ENCODE measurements around the gene RAD23A.

DNA sequence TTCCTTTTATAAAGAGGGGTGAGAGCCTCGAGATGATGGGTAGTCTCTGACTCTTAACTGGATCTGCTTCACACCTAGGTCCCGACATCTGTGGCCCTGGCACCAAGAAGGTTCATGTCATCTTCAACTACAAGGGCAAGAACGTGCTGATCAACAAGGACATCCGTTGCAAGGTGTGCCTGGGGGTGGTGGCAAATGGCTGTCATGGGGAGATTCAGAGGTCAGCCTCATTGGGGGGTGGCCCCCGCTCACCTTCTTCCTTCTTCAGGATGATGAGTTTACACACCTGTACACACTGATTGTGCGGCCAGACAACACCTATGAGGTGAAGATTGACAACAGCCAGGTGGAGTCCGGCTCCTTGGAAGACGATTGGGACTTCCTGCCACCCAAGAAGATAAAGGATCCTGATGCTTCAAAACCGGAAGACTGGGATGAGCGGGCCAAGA lies 5.7 kb upstream of the RAD23A start:
- TF ChIP-seq, protein P1, sequence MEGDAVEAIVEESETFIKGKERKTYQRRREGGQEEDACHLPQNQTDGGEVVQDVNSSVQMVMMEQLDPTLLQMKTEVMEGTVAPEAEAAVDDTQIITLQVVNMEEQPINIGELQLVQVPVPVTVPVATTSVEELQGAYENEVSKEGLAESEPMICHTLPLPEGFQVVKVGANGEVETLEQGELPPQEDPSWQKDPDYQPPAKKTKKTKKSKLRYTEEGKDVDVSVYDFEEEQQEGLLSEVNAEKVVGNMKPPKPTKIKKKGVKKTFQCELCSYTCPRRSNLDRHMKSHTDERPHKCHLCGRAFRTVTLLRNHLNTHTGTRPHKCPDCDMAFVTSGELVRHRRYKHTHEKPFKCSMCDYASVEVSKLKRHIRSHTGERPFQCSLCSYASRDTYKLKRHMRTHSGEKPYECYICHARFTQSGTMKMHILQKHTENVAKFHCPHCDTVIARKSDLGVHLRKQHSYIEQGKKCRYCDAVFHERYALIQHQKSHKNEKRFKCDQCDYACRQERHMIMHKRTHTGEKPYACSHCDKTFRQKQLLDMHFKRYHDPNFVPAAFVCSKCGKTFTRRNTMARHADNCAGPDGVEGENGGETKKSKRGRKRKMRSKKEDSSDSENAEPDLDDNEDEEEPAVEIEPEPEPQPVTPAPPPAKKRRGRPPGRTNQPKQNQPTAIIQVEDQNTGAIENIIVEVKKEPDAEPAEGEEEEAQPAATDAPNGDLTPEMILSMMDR (IDR thresholded peaks at IDR 0.05) = no peak
- no peak for TF ChIP-seq POLR2A (IDR thresholded peaks at IDR 0.05)

Data from body of pancreas (tissue), 4 donors.